ENCODE results near the gene TACC2.

The TACC2 gene

GRCh38 chr10:122140461-122140902 lies 151.5 kb downstream of the TACC2 start:
- TF ChIP-seq, protein P1, sequence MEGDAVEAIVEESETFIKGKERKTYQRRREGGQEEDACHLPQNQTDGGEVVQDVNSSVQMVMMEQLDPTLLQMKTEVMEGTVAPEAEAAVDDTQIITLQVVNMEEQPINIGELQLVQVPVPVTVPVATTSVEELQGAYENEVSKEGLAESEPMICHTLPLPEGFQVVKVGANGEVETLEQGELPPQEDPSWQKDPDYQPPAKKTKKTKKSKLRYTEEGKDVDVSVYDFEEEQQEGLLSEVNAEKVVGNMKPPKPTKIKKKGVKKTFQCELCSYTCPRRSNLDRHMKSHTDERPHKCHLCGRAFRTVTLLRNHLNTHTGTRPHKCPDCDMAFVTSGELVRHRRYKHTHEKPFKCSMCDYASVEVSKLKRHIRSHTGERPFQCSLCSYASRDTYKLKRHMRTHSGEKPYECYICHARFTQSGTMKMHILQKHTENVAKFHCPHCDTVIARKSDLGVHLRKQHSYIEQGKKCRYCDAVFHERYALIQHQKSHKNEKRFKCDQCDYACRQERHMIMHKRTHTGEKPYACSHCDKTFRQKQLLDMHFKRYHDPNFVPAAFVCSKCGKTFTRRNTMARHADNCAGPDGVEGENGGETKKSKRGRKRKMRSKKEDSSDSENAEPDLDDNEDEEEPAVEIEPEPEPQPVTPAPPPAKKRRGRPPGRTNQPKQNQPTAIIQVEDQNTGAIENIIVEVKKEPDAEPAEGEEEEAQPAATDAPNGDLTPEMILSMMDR (IDR thresholded peaks at IDR 0.05; ENCODE audit: borderline replicate concordance, insufficient read depth, low read depth, low read length) = no peak
- H3K4me3 ChIP-seq (ENCODE audit: low read depth, low read length) = no peak overlapping the region

- H3K4me3 ChIP-seq (ENCODE audit: low read depth, low read length) = no peak overlapping the region
- TF ChIP-seq, protein P1 (IDR thresholded peaks at IDR 0.05; ENCODE audit: borderline replicate concordance, insufficient read depth, low read depth, low read length) = no peak
These were observed 152.1 kb downstream of the TACC2 start for GRCh38 chr10:122140941-122141623.

GRCh38 chr10:122141821-122142640 lies 153.1 kb downstream of the TACC2 start:
- no peak overlapping the region for H3K4me3 ChIP-seq (ENCODE audit: low read depth, low read length)
- TF ChIP-seq, protein P1 (IDR thresholded peaks at IDR 0.05; ENCODE audit: borderline replicate concordance, insufficient read depth, low read depth, low read length) = no peak

DNA sequence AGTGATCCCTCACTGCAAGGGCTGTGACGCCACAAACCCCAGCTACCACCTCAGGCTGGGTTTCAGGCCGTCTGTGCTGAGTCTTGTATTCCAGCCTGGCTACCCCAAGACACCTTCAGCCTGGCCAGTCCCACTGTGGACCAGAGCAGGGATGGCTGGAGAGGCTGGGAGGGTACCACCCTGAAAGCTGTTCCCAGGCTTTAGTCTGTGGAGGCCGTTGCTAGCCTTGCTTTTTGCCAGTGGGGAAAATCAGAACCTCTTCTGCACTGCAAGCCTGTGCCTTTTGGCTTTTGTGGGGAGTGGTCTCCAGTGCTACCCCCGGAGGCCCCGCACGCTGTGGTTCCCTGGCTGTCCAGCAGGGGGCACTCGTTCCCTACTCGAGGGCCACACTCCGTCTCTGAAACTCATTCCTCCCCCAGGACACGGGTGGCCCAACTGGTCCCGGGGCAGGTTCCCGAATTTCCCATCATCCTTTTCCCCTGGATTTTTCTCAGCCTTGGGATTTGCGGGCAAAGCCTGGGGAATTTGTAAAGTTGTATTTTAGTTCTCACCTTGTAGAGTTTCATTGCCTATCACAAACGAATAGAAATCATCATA lies 153.8 kb downstream of the TACC2 start:
- H3K4me3 ChIP-seq (ENCODE audit: low read depth, low read length) = no peak overlapping the region
- TF ChIP-seq, protein P1 (IDR thresholded peaks at IDR 0.05; ENCODE audit: borderline replicate concordance, insufficient read depth, low read depth, low read length) = peak; percentile 92

- H3K4me3 ChIP-seq (ENCODE audit: low read depth, low read length) = no peak overlapping the region
- TF ChIP-seq, protein P1 (IDR thresholded peaks at IDR 0.05; ENCODE audit: borderline replicate concordance, insufficient read depth, low read depth, low read length) = no peak
These were observed 154.4 kb downstream of the TACC2 start for GRCh38 chr10:122143238-122143841.

DNA sequence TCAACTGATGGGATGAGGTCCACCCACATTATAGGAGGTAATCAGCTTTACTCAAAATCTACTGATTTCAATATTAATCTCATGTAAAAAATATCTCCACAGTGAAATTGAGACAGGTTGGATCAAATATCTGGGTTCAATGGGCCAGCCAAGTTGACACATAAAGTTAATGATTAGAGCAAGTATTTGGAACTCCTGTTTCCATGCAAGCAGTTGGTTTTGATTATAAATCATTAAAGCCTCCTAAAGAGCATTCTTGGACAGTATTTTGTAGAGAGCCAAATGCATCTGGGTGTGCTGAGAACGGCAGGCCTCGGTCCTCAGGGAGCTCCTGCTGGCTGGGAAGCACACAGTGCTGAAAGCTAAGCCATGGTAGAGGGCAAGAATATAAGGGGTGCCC lies 155.2 kb downstream of the TACC2 start:
- TF ChIP-seq, protein P1 (IDR thresholded peaks at IDR 0.05; ENCODE audit: borderline replicate concordance, insufficient read depth, low read depth, low read length) = no peak

More for the DNA sequence above, 155.2 kb downstream of the TACC2 start:
- H3K4me3 ChIP-seq (ENCODE audit: low read depth, low read length) = no peak overlapping the region

Data from GM12875 (cell line).